GM23338 (cell line): ENCODE measurements around the gene FLOT2. TPM values are rescaled to one million over a fixed set of nuclear protein-coding genes. Genes with fewer than 3 reads are reported as not detected.
A peak's percentile ranks its signal among the peaks of the same experiment; 100 is the strongest.

Source experiments
- ATAC-seq: fragments of 200-7000 bp; cut with Tn5 transposase; 3 replicates; pipeline ENCODE4 v1.9.1; 2020
- DNase-seq: peaks from one replicate; pipeline ENCODE4 v3.0.0-alpha.2; 2015; ENCODE audit warnings: low spot score
- H2AFZ ChIP-seq: fragments of 200-600 bp; sonication (generic); 2 replicates; pipeline ENCODE4 v1.8.0; 2016; ENCODE audit warnings: antibody characterized with exemption, mild to moderate bottlenecking, moderate library complexity
- H3F3A ChIP-seq: fragments of 200-600 bp; sonication (generic); replicated peaks from 2 replicates; pipeline ENCODE4 v1.8.0; 2017; ENCODE audit warnings: antibody characterized with exemption, mixed run types, low read depth
- H3K27ac ChIP-seq: fragments of 200-600 bp; sonication (generic); 2 replicates; pipeline ENCODE4 v1.6.1; 2016; ENCODE audit warnings: low read depth
- H3K27me3 ChIP-seq: fragments of 200-600 bp; sonication (generic); 2 replicates; pipeline ENCODE4 v1.8.0; 2016; ENCODE audit warnings: mild to moderate bottlenecking, mixed run types, moderate library complexity; ENCODE audit not compliant: insufficient read depth
- H3K36me3 ChIP-seq: fragments of 200-600 bp; sonication (generic); 2 replicates; pipeline ENCODE4 v1.8.0; 2016; ENCODE audit warnings: mild to moderate bottlenecking; ENCODE audit not compliant: insufficient read depth
- H3K4me1 ChIP-seq: fragments of 200-600 bp; sonication (generic); 2 replicates; pipeline ENCODE4 v1.8.0; 2016; ENCODE audit warnings: mild to moderate bottlenecking, moderate library complexity; ENCODE audit not compliant: insufficient read depth
- H3K4me2 ChIP-seq: fragments of 200-600 bp; sonication (generic); 2 replicates; pipeline ENCODE4 v1.7.1; 2017; ENCODE audit warnings: mixed run types
- H3K4me3 ChIP-seq: fragments of 200-600 bp; sonication (generic); 2 replicates; pipeline ENCODE4 v1.6.1; 2016; ENCODE audit warnings: mixed run types
- H3K79me2 ChIP-seq: fragments of 200-600 bp; sonication (generic); replicated peaks from 2 replicates; pipeline ENCODE4 v1.8.0; 2017; ENCODE audit warnings: mild to moderate bottlenecking; ENCODE audit not compliant: insufficient read depth
- H3K9me2 ChIP-seq: fragments of 200-600 bp; sonication (generic); 2 replicates; pipeline ENCODE4 v1.8.0; 2017; ENCODE audit not compliant: insufficient read depth
- H4K20me1 ChIP-seq: fragments of 200-600 bp; sonication (generic); replicated peaks from 2 replicates; pipeline ENCODE4 v1.8.0; 2017; ENCODE audit warnings: mild to moderate bottlenecking; ENCODE audit not compliant: insufficient read depth
- H3K27ac Mint-ChIP-seq: 2 replicates; pipeline ENCODE4 v1.8.0; 2020; ENCODE audit warnings: inconsistent platforms, mild to moderate bottlenecking, moderate library complexity, mixed read lengths
- H3K27me3 Mint-ChIP-seq: 3 replicates; pipeline ENCODE4 v1.8.0; 2022; ENCODE audit warnings: low read depth, mild to moderate bottlenecking, moderate library complexity, mixed read lengths, inconsistent platforms; ENCODE audit not compliant: insufficient read depth, poor library complexity
- H3K36me3 Mint-ChIP-seq: 3 replicates; pipeline ENCODE4 v1.8.0; 2021; ENCODE audit warnings: low read depth, mild to moderate bottlenecking, inconsistent platforms, moderate library complexity, mixed read lengths
- H3K4me1 Mint-ChIP-seq: 3 replicates; pipeline ENCODE4 v1.8.0; 2020; ENCODE audit warnings: mild to moderate bottlenecking, inconsistent platforms, mixed read lengths
- H3K4me3 Mint-ChIP-seq: 3 replicates; pipeline ENCODE4 v1.8.0; 2021; ENCODE audit warnings: moderate library complexity, mild to moderate bottlenecking, inconsistent platforms, mixed read lengths
- H3K9me3 Mint-ChIP-seq: 3 replicates; pipeline ENCODE4 v1.8.0; 2020; ENCODE audit warnings: moderate library complexity, mild to moderate bottlenecking, inconsistent platforms, mixed read lengths
- CREB1 ChIP-seq: fragments of 250-450 bp; sonication (Bioruptor Pico); IDR thresholded peaks from 2 replicates; pipeline ENCODE4 v1.5.0; 2020; ENCODE audit warnings: low read depth, mild to moderate bottlenecking, moderate library complexity
- CTCF ChIP-seq, 2 experiments: fragments of 200-600 bp in 1 of 2; sonication (generic) in 1 of 2; conservative IDR thresholded peaks; 2 replicates each; pipeline versions ENCODE4 v1.5.1 to v1.6.1; 2016 to 2017; ENCODE audit warnings: antibody characterized with exemption in 2 of 2, low read depth in 2 of 2, mild to moderate bottlenecking in 2 of 2, moderate library complexity in 1 of 2
- ETS1 ChIP-seq: IDR thresholded peaks from 2 replicates; pipeline ENCODE4 v1.6.1; 2016; ENCODE audit warnings: antibody characterized with exemption
- EZH2 ChIP-seq: fragments of 200-600 bp; sonication (generic); IDR thresholded peaks from one replicate; pipeline ENCODE4 v1.8.0; 2017; ENCODE audit warnings: antibody characterized with exemption, mild to moderate bottlenecking, low read depth; ENCODE audit not compliant: unreplicated experiment
- EZH2phosphoT487 ChIP-seq: fragments of 200-600 bp; sonication (generic); IDR thresholded peaks from one replicate; pipeline ENCODE4 v1.8.1; 2018; ENCODE audit warnings: antibody characterized with exemption; ENCODE audit not compliant: unreplicated experiment
- NANOG ChIP-seq: IDR thresholded peaks from 2 replicates; pipeline ENCODE4 v1.6.1; 2016; ENCODE audit warnings: antibody characterized with exemption, borderline replicate concordance
- POLR2AphosphoS5 ChIP-seq: IDR thresholded peaks from 2 replicates; pipeline ENCODE4 v1.6.1; 2016; ENCODE audit warnings: antibody characterized with exemption, low read depth
- REST ChIP-seq: IDR thresholded peaks from one replicate; pipeline ENCODE4 v1.6.1; 2018; ENCODE audit warnings: antibody characterized with exemption; ENCODE audit not compliant: unreplicated experiment
- ZNF114 ChIP-seq: fragments of 250-450 bp; sonication (Bioruptor Pico); IDR thresholded peaks from 2 replicates; pipeline ENCODE4 v1.5.0; 2020; ENCODE audit warnings: mild to moderate bottlenecking, moderate library complexity
- ZNF331 ChIP-seq: fragments of 250-450 bp; sonication (Bioruptor Pico); IDR thresholded peaks from 2 replicates; pipeline ENCODE4 v1.5.0; 2020; ENCODE audit warnings: low read depth, mild to moderate bottlenecking, moderate library complexity
- ZNF462 ChIP-seq: fragments of 250-450 bp; sonication (Bioruptor Pico); IDR thresholded peaks from 2 replicates; pipeline ENCODE4 v1.5.0; 2020; ENCODE audit warnings: mild to moderate bottlenecking, moderate library complexity
- polyA plus RNA-seq: library from polyadenylated mRNA; unstranded; fragments of >200 nt; fragmentation: Nextera tagmentation; extraction: Ambion mirVana; gene quantifications from 2 replicates; pipeline ENCODE4 v1.2.1, GENCODE V29; 2016
- total RNA-seq: library from RNA; depleted of rRNA; stranded (reverse); fragments of >200 nt; shearing (Covaris generic); gene quantifications from 2 replicates; pipeline ENCODE4 v1.2.3, GENCODE V29; 2014

The FLOT2 gene
- total and polyA plus RNA-seq, 2 experiments from 2014 or later: 49.8 to 66.1 TPM

- Histone ChIP-seq H3K4me3 (peak overlapping the region; percentile 92), H4K20me1 (peaks cover 11% of the 10 kb centered on the region), H3K79me2 (peaks cover 24% of the 10 kb centered on the region), H3K27me3 (no peaks in the 10 kb centered on the region), H3K4me1 (peaks cover 28% of the 10 kb centered on the region), H3F3A (peaks cover 51% of the 10 kb centered on the region), H3K4me2 (peak overlapping the region; percentile 92), H3K27ac (no peak overlapping the region), H3K9me2 (no peaks in the 10 kb centered on the region), H3K36me3 (no peaks in the 10 kb centered on the region; the same call in 1 of the 2 replicates), H2AFZ (no peak overlapping the region)
- TF ChIP-seq EZH2: no peak
- TF ChIP-seq CTCF (conservative IDR thresholded peaks at IDR 0.05; ENCODE audit: low read depth in 2 of 2): no peak
- TF ChIP-seq ZNF462 (CRISPR knock-in tag): no peak
- TF ChIP-seq EZH2phosphoT487: no peak
- no peak for TF ChIP-seq ZNF331 (CRISPR knock-in tag)
- TF ChIP-seq ZNF114 (CRISPR knock-in tag): no peak
- TF ChIP-seq CREB1: no peak
- TF ChIP-seq ETS1: no peak
- TF ChIP-seq NANOG: no peak
- TF ChIP-seq POLR2AphosphoS5: no peak
- TF ChIP-seq REST: no peak
- H3K4me3 Mint-ChIP-seq: peak overlapping the region; percentile 82
- DNase-seq: no peak
- H3K27me3 Mint-ChIP-seq: peaks cover 31% of the 10 kb centered on the region
- no peak overlapping the region for H3K27ac Mint-ChIP-seq
- peaks cover 29% of the 10 kb centered on the region for H3K36me3 Mint-ChIP-seq
- H3K4me1 Mint-ChIP-seq: peaks cover 45% of the 10 kb centered on the region
- no peaks in the 10 kb centered on the region; the same call in 1 of the 3 replicates for H3K9me3 Mint-ChIP-seq
- ATAC-seq: no peak
These were observed 3.6 kb upstream of the FLOT2 start for GRCh38 chr17:28900986-28901726.
